Right cardiac atrium (tissue), 5 donors: ENCODE data around the gene LSM8. TPM values are rescaled to one million over a fixed set of nuclear protein-coding genes. Genes with fewer than 3 reads are reported as not detected.
"Not testable (repeated sequence)": the region's sequence is repeated elsewhere in the genome, so short reads cannot be mapped to it uniquely, and the experiment has no call there.

Source experiments
- ATAC-seq, 2 donors: fragments of 200-7000 bp; cut with Tn5 transposase; one replicate each; pipeline versions ENCODE4 v1.8.0 to v1.9.1; 2020; ENCODE audit warnings: moderate library complexity in 2 of 2, mild to moderate bottlenecking in 1 of 2
- DNase-seq, 3 donors: peaks; one replicate each; pipeline ENCODE4 v3.0.0-alpha.2; 2020
- H3K27ac ChIP-seq: one replicate; pipeline ENCODE4 v1.5.1; 2013; ENCODE audit warnings: mild to moderate bottlenecking, low read length, control low read depth, moderate library complexity
- H3K27me3 ChIP-seq: one replicate; pipeline ENCODE4 v1.6.1; 2013; ENCODE audit not compliant: control insufficient read depth, insufficient read depth
- H3K4me1 ChIP-seq: one replicate; pipeline ENCODE4 v1.6.1; 2013; ENCODE audit warnings: low read length; ENCODE audit not compliant: control insufficient read depth, insufficient read depth
- H3K4me3 ChIP-seq: one replicate; pipeline ENCODE4 v1.5.1; 2013; ENCODE audit warnings: low read length, control low read depth
- H3K9me3 ChIP-seq: one replicate; pipeline ENCODE4 v1.6.1; 2013; ENCODE audit warnings: low read length; ENCODE audit not compliant: control insufficient read depth
- WGBS: extraction: QIAGEN DNeasy Blood & Tissue Kit; methylation state at CpG from one replicate; pipeline ENCODE4 v1.1.7; 2013; 5-methylcytosine and 5-hydroxymethylcytosine counted together
- intact Hi-C, 4 donors: fragments of 100-400 bp; cut with DNase I; formaldehyde crosslinking; loops; one replicate each; pipeline versions ENCODE4 v1.11.0 to v1.14.0; 2022 to 2023
- long read RNA-seq, 4 donors: library from polyadenylated mRNA; unstranded; transcript quantifications; one replicate each; pipeline ENCODE4 v2.0.0, GENCODE V29; 2020 to 2021
- polyA plus RNA-seq: library from polyadenylated mRNA; stranded (reverse); fragments of 200-250 nt; gene quantifications from one replicate; pipeline ENCODE4 v1.2.3, GENCODE V29; 2013
- total RNA-seq, 4 donors: library from RNA; stranded (reverse); fragmentation: NEBNext Ultra II Directional; extraction: Animal tissue kit (Norgen Biotek cat#: 25700); gene quantifications; one replicate each; pipeline ENCODE4 v1.2.1, GENCODE V29; 2021
- donor health status: healthy with polysubstance abuse.
- donor health status: DM: no; HTN: yes; CAD: no.
- donor health status: DM: no; HTN: no; CAD: no.
- donor health status: DM: no; HTN: yes; CAD: no; lungs with severe emphysema.
- donor health status: DM: yes; HTN: yes; CAD: no.

The LSM8 gene
- 10 to 100 TPM; 16.6 to 24.4 (median 18.9) TPM for total RNA-seq
- polyA plus RNA-seq, result 23.4 TPM
- long read RNA-seq, donor 1, transcript LSM8-201 (4 exons, 1,305 nt), result major isoform, 23 of 26 reads
- long read RNA-seq, donor 1, partial matches to known transcripts, result 1 of 26 reads
- long read RNA-seq, donor 1, other reads (novel, unspliced or antisense), result 1 of 26 reads
- long read RNA-seq, donor 2, transcript LSM8-201 (4 exons, 1,305 nt), result major isoform, 7 of 9 reads
- long read RNA-seq, donor 2, partial matches to known transcripts, result 0 of 9 reads
- long read RNA-seq, donor 2, other reads (novel, unspliced or antisense), result 1 of 9 reads
- long read RNA-seq, donor 3, transcript LSM8-201 (4 exons, 1,305 nt), result major isoform, 28 of 34 reads
- long read RNA-seq, donor 3, partial matches to known transcripts, result 1 of 34 reads
- long read RNA-seq, donor 3, other reads (novel, unspliced or antisense), result 2 of 34 reads
- long read RNA-seq, donor 4, partial matches to known transcripts, result 0 of 6 reads
- long read RNA-seq, donor 4, other reads (novel, unspliced or antisense), result 1 of 6 reads

DNA sequence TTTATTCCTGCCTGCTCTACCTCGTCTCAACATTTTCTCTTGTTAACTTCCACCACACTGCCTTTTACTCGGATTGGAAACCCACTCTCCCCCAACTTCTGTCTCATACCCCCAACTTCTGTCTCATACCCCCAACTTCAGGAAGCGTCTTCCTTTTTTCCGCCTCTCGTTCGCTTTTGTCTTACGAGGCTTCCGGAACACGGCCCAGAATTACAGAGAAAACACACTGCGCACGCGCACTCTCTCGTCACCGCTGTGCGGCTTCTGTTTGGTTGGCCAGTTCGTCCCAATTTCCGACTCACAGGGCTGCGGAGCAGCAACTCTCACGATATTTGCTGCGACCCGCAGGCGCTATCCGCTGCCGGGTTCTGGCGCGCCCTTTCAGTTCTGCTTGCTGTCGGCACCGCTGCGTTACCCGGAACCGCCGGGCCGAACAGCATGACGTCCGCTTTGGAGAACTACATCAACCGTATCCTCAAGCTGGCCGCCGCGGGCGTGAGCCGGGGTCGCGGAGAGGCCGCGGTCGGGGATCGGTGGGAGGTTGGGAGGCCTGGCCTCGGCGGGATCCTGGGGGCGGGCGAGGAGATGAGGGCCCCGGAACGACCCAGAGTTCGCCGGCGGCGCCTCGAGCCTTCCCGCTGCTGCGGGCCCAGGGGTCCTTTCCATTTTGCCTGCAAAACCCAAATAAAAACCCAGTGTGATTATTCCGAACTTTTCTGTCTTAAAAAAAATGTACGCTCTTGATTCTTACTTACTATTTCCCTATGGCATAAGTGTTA, at the start of gene LSM8:
TSS of gene LSM8 (plus strand) at position 379 of the 779 bp plus-strand sequence. CDS start at position 439, 60 bp downstream.
- Histone ChIP-seq H3K27ac (peak within 1 kb of the TSS; percentile 99), H3K27me3 (no peaks in the 10 kb centered on the region), H3K4me1 (peaks cover 5% of the 10 kb centered on the region), H3K9me3 (no peaks in the 10 kb centered on the region), H3K4me3 (peak within 1 kb of the TSS; percentile 80)
- DNase-seq (peak; percentile 97 to 98 (median 98)), ATAC-seq (peak; percentile 100)
- intact Hi-C loops, result no loop called here
- under 1% methylated on average over 62 of the region's 62 CpGs for WGBS

DNA sequence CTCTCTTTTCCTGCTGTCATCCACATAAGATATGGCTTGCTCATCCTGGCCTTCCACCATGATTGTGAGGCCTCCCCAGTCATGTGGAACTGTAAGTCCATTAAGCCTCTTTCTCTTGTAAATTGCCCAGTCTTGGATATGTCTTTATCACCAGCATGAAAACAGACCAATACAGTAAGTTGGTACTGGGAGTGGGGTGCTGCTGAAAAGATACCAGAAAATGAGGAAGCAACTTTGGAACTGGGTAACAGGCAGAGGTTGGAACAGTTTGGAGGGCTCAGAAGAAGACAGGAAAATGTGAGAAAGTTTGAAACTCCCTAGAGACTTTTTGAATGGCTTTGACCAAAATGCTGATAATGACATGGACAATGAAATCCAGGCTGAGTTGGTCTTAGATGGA, 49.5 kb upstream of the LSM8 start:
- H3K9me3 ChIP-seq, DNase-seq, ATAC-seq, H3K4me1 ChIP-seq, H3K27me3 ChIP-seq, H3K27ac ChIP-seq, H3K4me3 ChIP-seq, intact Hi-C loops: not testable (repeated sequence)

DNA sequence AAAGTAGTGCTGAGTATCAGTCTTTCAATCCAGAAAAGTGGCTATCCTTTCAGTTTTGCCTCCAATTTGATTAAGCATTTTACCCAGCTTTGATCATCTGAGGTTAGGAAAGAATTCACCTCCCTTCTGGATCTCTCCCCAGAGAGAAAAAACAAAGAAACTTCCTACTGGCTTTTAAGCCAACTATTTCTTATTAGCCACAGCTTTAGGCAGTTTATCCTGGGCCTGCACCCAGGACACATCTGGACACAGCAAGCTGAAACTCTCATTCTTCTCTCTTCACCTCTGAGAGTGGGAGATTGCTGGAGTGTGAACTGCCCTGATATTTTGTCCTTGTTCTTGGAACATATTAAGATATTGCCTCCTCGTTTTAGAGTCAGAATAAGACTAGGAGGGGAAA, 43.5 kb upstream of the LSM8 start:
- DNase-seq, result no peak
- no peaks in the 10 kb centered on the region for H3K27me3 ChIP-seq
- intact Hi-C loops, result no loop called here
- no peak overlapping the region for H3K4me3 ChIP-seq
- no peak overlapping the region for H3K27ac ChIP-seq
- ATAC-seq, result no peak
- WGBS, result 38% methylated on average over 1 of the region's 1 CpG
- H3K9me3 ChIP-seq, result no peaks in the 10 kb centered on the region
- no peaks in the 10 kb centered on the region for H3K4me1 ChIP-seq

DNA sequence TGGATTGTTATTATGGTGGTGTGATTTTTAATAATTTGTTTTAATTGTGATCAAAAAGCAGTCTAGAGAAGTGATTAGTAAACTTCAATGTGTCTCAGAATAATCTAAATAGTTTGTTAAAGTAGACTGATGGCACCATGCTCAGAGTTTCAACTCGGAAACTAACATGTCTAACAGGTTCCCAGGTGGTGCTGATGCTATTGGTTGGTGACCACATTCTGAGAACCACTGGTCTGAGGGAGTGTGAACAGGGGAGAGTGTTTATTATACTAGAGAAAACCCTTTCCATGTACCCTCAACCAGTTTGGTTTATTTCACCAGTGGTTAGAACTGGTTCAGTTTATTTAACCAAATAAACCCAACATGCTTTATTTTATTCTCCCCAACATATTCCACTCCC, 42.0 kb upstream of the LSM8 start:
- no peak overlapping the region for H3K4me3 ChIP-seq
- 77% methylated on average over 1 of the region's 1 CpG for WGBS
- intact Hi-C loops, result no loop called here
- H3K27ac ChIP-seq, result no peak overlapping the region
- no peak for DNase-seq
- ATAC-seq, result no peak
- no peaks in the 10 kb centered on the region for H3K4me1 ChIP-seq
- H3K27me3 ChIP-seq, result no peaks in the 10 kb centered on the region
- H3K9me3 ChIP-seq, result no peaks in the 10 kb centered on the region

DNA sequence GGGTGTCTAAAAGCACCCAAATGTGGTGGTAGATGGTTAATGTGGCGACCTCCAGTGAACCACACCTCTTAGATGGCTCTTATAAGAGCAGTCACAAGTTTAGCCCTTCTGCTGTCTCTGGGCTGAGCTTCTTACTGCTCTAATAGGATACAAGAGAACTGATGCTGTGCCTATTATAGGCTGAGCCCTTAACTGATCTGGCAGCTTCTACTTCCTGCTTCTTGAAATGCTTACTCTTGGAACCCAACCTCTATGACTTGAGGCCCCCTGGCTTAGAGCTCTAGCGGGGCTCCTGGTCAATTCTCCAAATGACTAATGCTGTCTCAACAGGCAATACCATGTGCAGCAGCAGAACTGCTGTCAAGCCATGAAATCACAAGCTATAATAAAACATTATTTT, 35.0 kb upstream of the LSM8 start:
- no peak for ATAC-seq
- intact Hi-C loops, result no loop called here
- H3K4me1 ChIP-seq, result no peaks in the 10 kb centered on the region
- H3K4me3 ChIP-seq, result no peak overlapping the region
- no peaks in the 10 kb centered on the region for H3K9me3 ChIP-seq
- H3K27me3 ChIP-seq, result no peaks in the 10 kb centered on the region
- no peak overlapping the region for H3K27ac ChIP-seq
- no peak for DNase-seq
- 47% methylated on average over 2 of the region's 2 CpGs for WGBS

DNA sequence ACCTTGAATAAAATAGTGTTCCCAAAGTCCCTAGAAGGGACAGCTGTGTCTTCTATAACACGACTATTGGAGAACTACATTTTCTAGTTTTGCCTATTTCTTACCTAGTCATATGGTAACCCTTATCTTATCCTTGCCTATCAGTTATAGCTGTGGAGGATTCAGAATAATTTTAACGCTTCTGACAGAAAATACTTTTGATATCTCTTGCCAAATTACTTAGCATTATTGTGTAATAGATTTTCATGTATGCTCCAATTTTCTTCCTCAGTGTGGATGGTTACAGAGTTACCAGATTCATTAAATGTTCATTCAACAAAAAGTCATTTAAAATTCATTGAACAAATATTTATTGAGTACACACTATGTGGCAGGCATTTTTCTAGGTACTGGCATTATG, 34.6 kb upstream of the LSM8 start:
- Histone ChIP-seq H3K27ac (no peak overlapping the region), H3K27me3 (no peaks in the 10 kb centered on the region), H3K9me3 (no peaks in the 10 kb centered on the region), H3K4me3 (no peak overlapping the region), H3K4me1 (no peaks in the 10 kb centered on the region)
- 70% methylated on average over 2 of the region's 2 CpGs for WGBS
- intact Hi-C loops, result no loop called here
- DNase-seq, result no peak
- no peak for ATAC-seq

DNA sequence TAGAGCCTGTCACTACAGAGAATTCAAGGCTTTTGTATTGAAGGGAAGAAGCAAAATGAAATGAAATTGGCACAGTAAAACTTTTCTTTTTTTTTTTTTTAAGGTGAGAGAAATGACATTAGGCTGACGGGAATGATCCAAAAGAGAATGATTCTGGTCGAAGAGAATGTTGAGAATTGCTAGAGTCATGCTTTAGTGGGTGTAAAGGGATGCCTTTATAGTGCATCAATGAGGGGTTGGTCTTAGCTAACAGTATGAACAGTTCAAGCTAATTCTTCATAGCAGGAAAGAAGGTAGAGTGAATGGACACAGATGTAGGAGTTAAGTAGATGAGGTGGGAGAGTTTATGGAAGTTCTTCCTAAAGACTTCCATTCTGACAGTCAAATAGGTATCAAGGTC, 32.3 kb upstream of the LSM8 start:
- no peak for ATAC-seq
- H3K4me3 ChIP-seq, result no peak overlapping the region
- DNase-seq, result no peak
- 78% methylated on average over 2 of the region's 2 CpGs for WGBS
- H3K27me3 ChIP-seq, result no peaks in the 10 kb centered on the region
- H3K27ac ChIP-seq, result no peak overlapping the region
- intact Hi-C loops, result no loop called here
- no peaks in the 10 kb centered on the region for H3K9me3 ChIP-seq
- H3K4me1 ChIP-seq, result no peaks in the 10 kb centered on the region

DNA sequence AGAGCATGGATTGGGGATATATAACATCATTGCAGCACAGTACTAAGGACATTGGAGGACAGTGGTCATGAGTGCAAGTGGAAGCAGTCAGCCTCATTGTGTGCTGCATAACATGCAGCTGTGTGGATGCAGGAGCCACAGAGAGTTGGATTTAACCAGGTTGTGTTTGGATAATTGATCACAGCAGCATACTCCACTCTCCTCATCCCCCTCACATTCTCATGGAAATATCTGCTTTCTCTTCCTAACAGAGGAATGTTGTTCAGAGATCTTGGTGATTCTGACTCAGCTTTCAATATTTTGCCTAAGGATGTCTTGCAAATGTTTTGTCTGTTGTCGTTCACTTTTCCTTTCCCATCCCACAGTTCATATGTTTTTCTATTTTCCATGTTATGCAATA, 31.8 kb upstream of the LSM8 start:
- Histone ChIP-seq H3K9me3 (no peaks in the 10 kb centered on the region), H3K27ac (no peak overlapping the region), H3K27me3 (no peaks in the 10 kb centered on the region), H3K4me1 (no peaks in the 10 kb centered on the region), H3K4me3 (no peak overlapping the region)
- no peak for DNase-seq
- ATAC-seq, result no peak
- intact Hi-C loops, result no loop called here
- 43% methylated on average over 1 of the region's 1 CpG for WGBS

DNA sequence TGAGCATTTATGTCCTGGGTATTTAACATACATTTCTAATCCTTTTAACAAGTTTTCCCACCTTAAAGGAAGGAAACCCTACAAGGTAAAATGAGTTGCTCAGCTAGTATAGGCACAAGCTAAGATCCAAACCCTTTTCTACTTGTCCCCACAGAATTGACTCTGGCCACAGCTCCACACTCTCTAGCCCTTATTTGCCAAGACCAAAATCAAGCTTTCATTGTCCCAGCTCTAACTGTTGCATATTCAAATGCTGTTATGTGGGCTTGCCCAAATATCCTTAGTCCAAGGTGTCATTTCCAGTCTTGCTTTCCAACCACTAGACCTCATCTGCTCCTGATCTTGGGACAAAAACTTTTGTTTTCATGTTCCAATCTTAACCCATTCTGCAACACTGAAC, 31.3 kb upstream of the LSM8 start:
- intact Hi-C loops, result no loop called here
- DNase-seq, result no peak
- H3K4me1 ChIP-seq, result no peaks in the 10 kb centered on the region
- H3K9me3 ChIP-seq, result no peaks in the 10 kb centered on the region
- H3K27ac ChIP-seq, result no peak overlapping the region
- H3K4me3 ChIP-seq, result no peak overlapping the region
- no peak for ATAC-seq
- H3K27me3 ChIP-seq, result no peaks in the 10 kb centered on the region

DNA sequence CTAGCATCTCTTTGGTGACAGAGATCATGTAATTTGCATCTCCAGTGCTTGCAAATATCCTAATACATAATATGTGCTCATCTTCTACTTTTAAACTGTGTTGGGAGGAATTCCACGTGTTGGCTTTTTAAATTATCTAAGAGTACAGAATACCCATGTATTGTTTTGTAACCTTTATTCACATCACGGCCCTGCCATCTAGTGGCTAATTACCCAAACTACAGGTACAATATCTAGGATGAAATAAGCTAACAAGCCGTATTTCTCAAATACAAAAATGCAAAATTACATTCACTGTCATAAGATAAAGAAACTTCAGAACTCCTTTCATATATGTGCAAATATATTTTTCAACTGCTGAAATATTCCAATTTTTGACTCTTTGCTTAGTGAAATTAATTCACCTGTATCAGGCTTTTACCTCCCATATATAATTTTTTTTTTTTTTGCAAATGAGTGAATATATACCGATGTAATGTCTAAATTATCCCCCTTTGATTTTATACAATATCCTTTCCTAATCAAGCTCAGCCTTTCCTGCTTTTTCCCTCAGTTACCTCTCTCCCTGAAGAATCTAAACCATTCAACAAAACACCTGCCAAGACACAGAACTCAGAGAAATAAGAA, 30.3 kb upstream of the LSM8 start:
- Histone ChIP-seq H3K4me1 (no peaks in the 10 kb centered on the region), H3K9me3 (no peaks in the 10 kb centered on the region), H3K4me3 (no peak overlapping the region), H3K27me3 (no peaks in the 10 kb centered on the region), H3K27ac (no peak overlapping the region)
- ATAC-seq (no peak), DNase-seq (no peak)
- intact Hi-C loops, result no loop called here
- WGBS, result 23% methylated on average over 4 of the region's 4 CpGs

DNA sequence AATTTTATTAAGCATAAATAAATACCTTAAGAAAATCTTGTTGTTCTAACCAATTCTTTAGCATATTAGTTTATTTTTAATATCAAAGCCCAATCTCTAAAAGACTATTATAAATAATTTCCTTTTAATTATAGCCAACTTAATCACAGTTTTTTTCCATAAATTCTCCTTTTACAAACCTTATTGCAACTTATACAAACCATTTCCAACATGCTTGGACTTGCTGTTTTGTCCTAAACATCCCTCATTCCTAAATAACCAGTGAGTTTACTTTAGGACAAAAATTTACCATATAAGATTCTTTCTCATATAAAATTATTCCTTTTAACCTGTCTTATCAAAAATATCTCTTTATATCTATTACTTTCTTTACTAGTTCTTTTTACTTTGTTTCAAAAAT, 25.2 kb upstream of the LSM8 start:
- DNase-seq (no peak), ATAC-seq (no peak)
- Histone ChIP-seq H3K4me1 (no peaks in the 10 kb centered on the region), H3K4me3 (no peak overlapping the region), H3K27ac (no peak overlapping the region), H3K9me3 (no peaks in the 10 kb centered on the region), H3K27me3 (no peaks in the 10 kb centered on the region)
- intact Hi-C loops, result no loop called here
